HCT116 (cell line): ENCODE data around the gene IGLL5. TPM values are rescaled to one million over a fixed set of nuclear protein-coding genes. Genes with fewer than 3 reads are reported as not detected.

Source experiments
- ATAC-seq: fragments of 200-7000 bp; cut with Tn5 transposase; 2 replicates; pipeline ENCODE4 v1.9.1; 2020; ENCODE audit warnings: mild to moderate bottlenecking, moderate library complexity
- BruUV-seq: library from RNA; stranded (reverse); fragments of 400-500 nt; replicated peaks from 2 replicates; lab custom pipeline; 2021; lab: Mats Ljungman, UMichigan
- CTCF ChIA-PET: fragments of 300-600 bp; sonication (Branson Sonifier 250); formaldehyde crosslinking; loops from one replicate; lab custom pipeline; 2021; ENCODE audit warnings: antibody characterized with exemption; lab: Charles Lee
- POLR2A ChIA-PET: fragments of 300-600, 350-600 bp; sonication (Branson Sonifier 250); formaldehyde crosslinking; loops from one replicate; lab custom pipeline; 2021; ENCODE audit warnings: antibody characterized with exemption; lab: Charles Lee
- RAD21 ChIA-PET, 2 experiments: fragments of 300-600 bp; sonication (Branson Sonifier 250); formaldehyde crosslinking; loops; one replicate each; lab custom pipeline; 2023; ENCODE audit warnings: low total read pairs in 2 of 2; ENCODE audit not compliant: uncharacterized antibody in 2 of 2, unreplicated experiment in 2 of 2, low non-redundant PET in 1 of 2; lab: Charles Lee
- DNase-seq: peaks from one replicate; pipeline ENCODE4 v3.0.0-alpha.2; 2010; ENCODE audit warnings: low read depth, low spot score
- H2AFZ ChIP-seq: fragments of 200-600 bp; shearing (Covaris generic), sonication (generic); 2 replicates; pipeline ENCODE4 v1.6.1; 2017; ENCODE audit warnings: low read depth, mixed run types, mixed read lengths, antibody characterized with exemption, low read length; ENCODE audit not compliant: poor library complexity, severe bottlenecking
- H3K27ac ChIP-seq: 2 replicates; pipeline ENCODE4 v1.5.1; 2012; ENCODE audit warnings: low read depth, low read length
- H3K27me3 ChIP-seq: fragments of 200-600 bp; sonication (generic); 2 replicates; pipeline ENCODE4 v1.6.1; 2016; ENCODE audit warnings: mixed run types, low read length, mixed read lengths; ENCODE audit not compliant: insufficient read depth
- H3K36me3 ChIP-seq, 2 experiments: fragments of 200-500 bp in 1 of 2; fragments of 200-600 bp in 1 of 2; sonication (Bioruptor generic) in 1 of 2; sonication (generic) in 1 of 2; 2 replicates each; pipeline versions ENCODE4 v1.5.1 to v1.6.1; 2014 to 2016; ENCODE audit warnings: low read length in 2 of 2, inconsistent platforms in 1 of 2, mixed read lengths in 1 of 2, mixed run types in 1 of 2; ENCODE audit not compliant: insufficient read depth in 2 of 2, control insufficient read depth in 1 of 2
- H3K4me1 ChIP-seq, 2 experiments: fragments of 200-600 bp in 1 of 2; sonication (generic) in 1 of 2; 2 replicates each; pipeline versions ENCODE4 v1.5.1 to v1.6.1; 2012 to 2017; ENCODE audit warnings: low read length in 2 of 2, inconsistent platforms in 1 of 2, mild to moderate bottlenecking in 1 of 2, mixed read lengths in 1 of 2, mixed run types in 1 of 2, moderate library complexity in 1 of 2; ENCODE audit not compliant: insufficient read depth in 2 of 2, control insufficient read depth in 1 of 2
- H3K4me2 ChIP-seq: fragments of 200-600 bp; sonication (generic); 2 replicates; pipeline ENCODE4 v1.6.1; 2017; ENCODE audit warnings: mixed run types, low read length, mixed read lengths
- H3K4me3 ChIP-seq, 2 experiments: fragments of 200-600 bp in 1 of 2; sonication (generic) in 1 of 2; replicated peaks in 1 of 2; 2 replicates each; pipeline ENCODE4 v1.5.1; 2011 to 2016; ENCODE audit warnings: low read length in 2 of 2, control low read depth in 1 of 2, low read depth in 1 of 2, mild to moderate bottlenecking in 1 of 2, mixed read lengths in 1 of 2, mixed run types in 1 of 2
- H3K79me2 ChIP-seq: fragments of 200-600 bp; sonication (generic); 2 replicates; pipeline ENCODE4 v1.6.1; 2017; ENCODE audit warnings: mild to moderate bottlenecking, mixed run types, low read length, moderate library complexity, mixed read lengths; ENCODE audit not compliant: insufficient read depth
- H3K9ac ChIP-seq: fragments of 200-600 bp; sonication (generic); 2 replicates; pipeline ENCODE4 v1.6.1; 2016; ENCODE audit warnings: low read length, mixed read lengths
- H3K9me2 ChIP-seq: fragments of 200-600 bp; sonication (generic), shearing (Covaris generic); 2 replicates; pipeline ENCODE4 v1.6.1; 2017; ENCODE audit warnings: mixed run types, mild to moderate bottlenecking, moderate library complexity; ENCODE audit not compliant: insufficient read depth
- H3K9me3 ChIP-seq, 2 experiments: fragments of 200-500 bp in 1 of 2; fragments of 200-600 bp in 1 of 2; sonication (Bioruptor generic) in 1 of 2; sonication (generic) in 1 of 2; 2 replicates each; pipeline ENCODE4 v1.6.1; 2014 to 2017; ENCODE audit warnings: low read length in 2 of 2, mixed read lengths in 2 of 2, inconsistent platforms in 1 of 2, low read depth in 1 of 2, mild to moderate bottlenecking in 1 of 2, mixed run types in 1 of 2, moderate library complexity in 1 of 2; ENCODE audit not compliant: control insufficient read depth in 1 of 2, insufficient read depth in 1 of 2
- H4K20me1 ChIP-seq: fragments of 200-600 bp; sonication (generic), shearing (Covaris generic); 2 replicates; pipeline ENCODE4 v1.6.1; 2017; ENCODE audit warnings: mixed run types, mild to moderate bottlenecking, moderate library complexity; ENCODE audit not compliant: insufficient read depth
- ATF3 ChIP-seq: IDR thresholded peaks from 2 replicates; pipeline ENCODE4 v1.6.1; 2012
- CBX3 ChIP-seq: IDR thresholded peaks from 2 replicates; pipeline ENCODE4 v1.6.1; 2012; ENCODE audit warnings: low read depth
- EGR1 ChIP-seq: IDR thresholded peaks from 2 replicates; pipeline ENCODE4 v1.6.1; 2012; ENCODE audit warnings: low read depth
- ELF1 ChIP-seq: IDR thresholded peaks from 2 replicates; pipeline ENCODE4 v1.6.1; 2012; ENCODE audit warnings: low read depth, borderline replicate concordance
- EZH2 ChIP-seq: fragments of 200-600 bp; sonication (generic); IDR thresholded peaks from 2 replicates; pipeline ENCODE4 v1.6.1; 2017; ENCODE audit warnings: antibody characterized with exemption, mixed run types
- EZH2phosphoT487 ChIP-seq: fragments of 200-600 bp; IDR thresholded peaks from 2 replicates; pipeline ENCODE4 v1.6.1; 2018; ENCODE audit warnings: antibody characterized with exemption, borderline replicate concordance
- FOSL1 ChIP-seq: IDR thresholded peaks from 2 replicates; pipeline ENCODE4 v1.6.1; 2012; ENCODE audit warnings: low read depth
- JUND ChIP-seq: IDR thresholded peaks from 2 replicates; pipeline ENCODE4 v1.6.1; 2012
- POLR2A ChIP-seq: IDR thresholded peaks from 2 replicates; pipeline ENCODE4 v1.7.0; 2011; ENCODE audit warnings: borderline replicate concordance; ENCODE audit not compliant: insufficient read depth, insufficient read length; ENCODE audit errors: extremely low read depth
- POLR2AphosphoS5 ChIP-seq: IDR thresholded peaks from 2 replicates; pipeline ENCODE4 v1.6.1; 2011; ENCODE audit warnings: mild to moderate bottlenecking, low read depth, low read length, moderate library complexity
- REST ChIP-seq: IDR thresholded peaks from 2 replicates; pipeline ENCODE4 v1.6.1; 2012; ENCODE audit warnings: low read depth
- SIN3A ChIP-seq: IDR thresholded peaks from 2 replicates; pipeline ENCODE4 v1.6.1; 2012; ENCODE audit warnings: low read depth
- SP1 ChIP-seq: IDR thresholded peaks from 2 replicates; pipeline ENCODE4 v1.6.1; 2012; ENCODE audit warnings: low read depth
- ZNF274 ChIP-seq: fragments of 200-500 bp; sonication (Bioruptor generic); IDR thresholded peaks from 2 replicates; pipeline ENCODE4 v1.6.1; 2014; ENCODE audit warnings: mild to moderate bottlenecking, low read depth, low read length, inconsistent platforms
- intact Hi-C: fragments of 100-400 bp; cut with micrococcal nuclease; formaldehyde crosslinking; loops from 2 replicates; pipeline ENCODE4 v1.10.0; 2022
- total RNA-seq: library from RNA; stranded (reverse); gene quantifications from one replicate; pipeline ENCODE4 v1.2.1, GENCODE V29; 2021; ENCODE audit not compliant: unreplicated experiment

The IGLL5 gene
- total RNA-seq, 1 experiment from 2014 or later: not detected

GRCh38 chr22:22931557-22932270 lies 44.1 kb downstream of the IGLL5 start:
- intact Hi-C loops: no loop called here
- Histone ChIP-seq H3K4me2 (no peak overlapping the region), H3K4me3 (no peak overlapping the region), H4K20me1 (no peaks in the 10 kb centered on the region), H3K27me3 (no peaks in the 10 kb centered on the region), H3K27ac (no peak overlapping the region), H3K36me3 (no peaks in the 10 kb centered on the region), H3K79me2 (no peaks in the 10 kb centered on the region), H3K9me3 (no peaks in the 10 kb centered on the region), H2AFZ (no peak overlapping the region), H3K9me2 (no peaks in the 10 kb centered on the region), H3K9ac (no peak overlapping the region), H3K4me1 (peaks cover 0 to 11% of the 10 kb centered on the region in 2 experiments; a peak in 2 of 4 replicates)
- ATAC-seq: no peak
- RAD21 ChIA-PET: no interaction called here
- no peak for TF ChIP-seq POLR2A
- TF ChIP-seq EZH2phosphoT487: no peak
- TF ChIP-seq CBX3: no peak
- TF ChIP-seq SIN3A: no peak
- TF ChIP-seq ELF1: no peak
- no peak for TF ChIP-seq SP1
- no peak for TF ChIP-seq EZH2
- TF ChIP-seq EGR1: no peak
- TF ChIP-seq POLR2AphosphoS5: no peak
- TF ChIP-seq ZNF274: no peak
- TF ChIP-seq ATF3: no peak
- TF ChIP-seq FOSL1: no peak
- no peak for TF ChIP-seq JUND
- TF ChIP-seq REST: no peak
- POLR2A ChIA-PET: no interaction called here
- no peak for DNase-seq
- CTCF ChIA-PET: no interaction called here
- no TSS peak for BruUV-seq
